ENCODE measurements around the gene CCDC197.
A peak's percentile ranks its signal among the peaks of the same experiment; 100 is the strongest.

The CCDC197 gene

GRCh38 chr14:94024549-94024948 lies 27.4 kb downstream of the CCDC197 start:
- DNase-seq, result no peak
- Histone ChIP-seq H3K27ac (ENCODE audit: insufficient read depth in 1 of 2, low read depth in 1 of 2, low read length in 2 of 2, poor library complexity in 1 of 2, severe bottlenecking in 2 of 2) (no peak overlapping the region), H3K9me3 (ENCODE audit: control extremely low read depth in 1 of 5, control insufficient read depth in 4 of 5, insufficient read depth in 2 of 5, low read depth in 1 of 5, low read length in 4 of 5) (no peaks in the 10 kb centered on the region), H3K4me1 (ENCODE audit: control extremely low read depth in 1 of 4, control insufficient read depth in 4 of 4, insufficient read depth in 4 of 4, low read length in 3 of 4) (peaks cover 0 to 18% (median 14%) of the 10 kb centered on the region in 4 experiments), H3K27me3 (replicated peaks in 2 of 5; ENCODE audit: control insufficient read depth in 4 of 5, insufficient read depth in 5 of 5, low read length in 4 of 5) (peaks cover 0 to 2% (median 0%) of the 10 kb centered on the region in 5 experiments), H3K4me3 (ENCODE audit: control insufficient read depth in 1 of 7, extremely low read depth in 1 of 7, insufficient read depth in 4 of 7, low read depth in 2 of 7, low read length in 6 of 7) (no peak overlapping the region), H3K36me3 (ENCODE audit: control insufficient read depth in 4 of 4, insufficient read depth in 4 of 4, low read length in 3 of 4) (no peaks in the 10 kb centered on the region)
- ChIA-PET CTCF (interaction anchor here (0.6 to 1.4 kb wide), 3 partner anchors 11 to 114 kb away, joined by 3 to 6 read pairs (median 3); no protein-coding TSS in a partner anchor), POLR2A (no interaction called here)
- no CpG with 5 or more reads among the region's 2 CpGs for WGBS (ENCODE audit: insufficient coverage)

GRCh38 chr14:94025720-94026119 lies 28.6 kb downstream of the CCDC197 start:
- Histone ChIP-seq H3K4me1 (ENCODE audit: control extremely low read depth in 1 of 4, control insufficient read depth in 4 of 4, insufficient read depth in 4 of 4, low read length in 3 of 4) (peaks cover 0 to 19% (median 14%) of the 10 kb centered on the region in 4 experiments), H3K27me3 (replicated peaks in 2 of 5; ENCODE audit: control insufficient read depth in 4 of 5, insufficient read depth in 5 of 5, low read length in 4 of 5) (no peaks in the 10 kb centered on the region), H3K36me3 (ENCODE audit: control insufficient read depth in 4 of 4, insufficient read depth in 4 of 4, low read length in 3 of 4) (no peaks in the 10 kb centered on the region), H3K9me3 (ENCODE audit: control extremely low read depth in 1 of 5, control insufficient read depth in 4 of 5, insufficient read depth in 2 of 5, low read depth in 1 of 5, low read length in 4 of 5) (no peaks in the 10 kb centered on the region), H3K4me3 (ENCODE audit: control insufficient read depth in 1 of 7, extremely low read depth in 1 of 7, insufficient read depth in 4 of 7, low read depth in 2 of 7, low read length in 6 of 7) (peak overlapping the region in 5 of 7 experiments; percentile 8 to 67 (median 57)), H3K27ac (ENCODE audit: insufficient read depth in 1 of 2, low read depth in 1 of 2, low read length in 2 of 2, poor library complexity in 1 of 2, severe bottlenecking in 2 of 2) (no peak overlapping the region)
- CTCF ChIA-PET, result interaction anchor here (1.1 to 1.4 kb wide), 2 partner anchors 10 to 21 kb away, joined by 3 to 11 read pairs; no protein-coding TSS in a partner anchor
- no peak for DNase-seq
- POLR2A ChIA-PET, result no interaction called here
- WGBS (ENCODE audit: insufficient coverage), result 68% methylated on average over 5 of the region's 6 CpGs

GRCh38 chr14:94026173-94026888 lies 29.2 kb downstream of the CCDC197 start, which contains the start of gene OTUB2:
Gene OTUB2, plus strand, starts transcription at chr14:94026340. Its CDS starts 198 bp downstream, at chr14:94026538.
- POLR2A ChIA-PET, result interaction anchor here (0.6 kb wide), 1 partner anchor 10 kb away, joined by 3 read pairs; no protein-coding TSS in a partner anchor
- DNase-seq, result peak; percentile 98 to 99 (median 99)
- Histone ChIP-seq H3K9me3 (ENCODE audit: control extremely low read depth in 1 of 5, control insufficient read depth in 4 of 5, insufficient read depth in 2 of 5, low read depth in 1 of 5, low read length in 4 of 5) (no peaks in the 10 kb centered on the region), H3K27me3 (replicated peaks in 2 of 5; ENCODE audit: control insufficient read depth in 4 of 5, insufficient read depth in 5 of 5, low read length in 4 of 5) (no peaks in the 10 kb centered on the region), H3K4me3 (ENCODE audit: control insufficient read depth in 1 of 7, extremely low read depth in 1 of 7, insufficient read depth in 4 of 7, low read depth in 2 of 7, low read length in 6 of 7) (peak within 1 kb of the TSS; percentile 8 to 69 (median 42)), H3K27ac (ENCODE audit: insufficient read depth in 1 of 2, low read depth in 1 of 2, low read length in 2 of 2, poor library complexity in 1 of 2, severe bottlenecking in 2 of 2) (no peak within 1 kb of the TSS), H3K36me3 (ENCODE audit: control insufficient read depth in 4 of 4, insufficient read depth in 4 of 4, low read length in 3 of 4) (no peaks in the 10 kb centered on the region), H3K4me1 (ENCODE audit: control extremely low read depth in 1 of 4, control insufficient read depth in 4 of 4, insufficient read depth in 4 of 4, low read length in 3 of 4) (peaks cover 0 to 19% (median 14%) of the 10 kb centered on the region in 4 experiments)
- CTCF ChIA-PET, result interaction anchor here (1.1 to 1.4 kb wide), 2 partner anchors 9 to 22 kb away, joined by 3 to 11 read pairs; no protein-coding TSS in a partner anchor
- WGBS (ENCODE audit: insufficient coverage), result under 1% methylated on average over 46 of the region's 74 CpGs

GRCh38 chr14:94026889-94027469 lies 29.9 kb downstream of the CCDC197 start:
- WGBS (ENCODE audit: insufficient coverage), result 49% methylated on average over 16 of the region's 17 CpGs
- Histone ChIP-seq H3K27ac (ENCODE audit: insufficient read depth in 1 of 2, low read depth in 1 of 2, low read length in 2 of 2, poor library complexity in 1 of 2, severe bottlenecking in 2 of 2) (no peak overlapping the region), H3K36me3 (ENCODE audit: control insufficient read depth in 4 of 4, insufficient read depth in 4 of 4, low read length in 3 of 4) (no peaks in the 10 kb centered on the region), H3K4me3 (ENCODE audit: control insufficient read depth in 1 of 7, extremely low read depth in 1 of 7, insufficient read depth in 4 of 7, low read depth in 2 of 7, low read length in 6 of 7) (peak overlapping the region in 5 of 7 experiments; percentile 40 to 69 (median 57)), H3K27me3 (replicated peaks in 2 of 5; ENCODE audit: control insufficient read depth in 4 of 5, insufficient read depth in 5 of 5, low read length in 4 of 5) (no peaks in the 10 kb centered on the region), H3K4me1 (ENCODE audit: control extremely low read depth in 1 of 4, control insufficient read depth in 4 of 4, insufficient read depth in 4 of 4, low read length in 3 of 4) (peaks cover 0 to 19% (median 14%) of the 10 kb centered on the region in 4 experiments), H3K9me3 (ENCODE audit: control extremely low read depth in 1 of 5, control insufficient read depth in 4 of 5, insufficient read depth in 2 of 5, low read depth in 1 of 5, low read length in 4 of 5) (no peaks in the 10 kb centered on the region)
- CTCF ChIA-PET, result interaction anchor here (1.5 kb wide), 1 partner anchor 16 kb away, joined by 3 read pairs; no protein-coding TSS in a partner anchor
- POLR2A ChIA-PET, result interaction anchor here (0.6 kb wide), 1 partner anchor 10 kb away, joined by 3 read pairs; no protein-coding TSS in a partner anchor
- no peak for DNase-seq

- 90% methylated on average over 11 of the region's 14 CpGs for WGBS (ENCODE audit: insufficient coverage)
- DNase-seq, result no peak
- H3K9me3 ChIP-seq (ENCODE audit: control extremely low read depth in 1 of 5, control insufficient read depth in 4 of 5, insufficient read depth in 2 of 5, low read depth in 1 of 5, low read length in 4 of 5), result no peaks in the 10 kb centered on the region
- H3K4me3 ChIP-seq (ENCODE audit: control insufficient read depth in 1 of 7, extremely low read depth in 1 of 7, insufficient read depth in 4 of 7, low read depth in 2 of 7, low read length in 6 of 7), result no peak overlapping the region
- no peaks in the 10 kb centered on the region for H3K36me3 ChIP-seq (ENCODE audit: control insufficient read depth in 4 of 4, insufficient read depth in 4 of 4, low read length in 3 of 4)
- POLR2A ChIA-PET, result no interaction called here
- H3K27ac ChIP-seq (ENCODE audit: insufficient read depth in 1 of 2, low read depth in 1 of 2, low read length in 2 of 2, poor library complexity in 1 of 2, severe bottlenecking in 2 of 2), result no peak overlapping the region
- H3K27me3 ChIP-seq (replicated peaks in 2 of 5; ENCODE audit: control insufficient read depth in 4 of 5, insufficient read depth in 5 of 5, low read length in 4 of 5), result no peaks in the 10 kb centered on the region
- H3K4me1 ChIP-seq (ENCODE audit: control extremely low read depth in 1 of 4, control insufficient read depth in 4 of 4, insufficient read depth in 4 of 4, low read length in 3 of 4), result peaks cover 0 to 19% (median 14%) of the 10 kb centered on the region in 4 experiments
- CTCF ChIA-PET, result interaction anchor here (1.3 to 2.9 kb wide), 4 partner anchors 9 to 110 kb away, joined by 3 to 11 read pairs (median 4); no protein-coding TSS in a partner anchor
Measured at GRCh38 chr14:94027566-94028449, 30.7 kb downstream of the CCDC197 start.

- POLR2A ChIA-PET, result no interaction called here
- Histone ChIP-seq H3K9me3 (ENCODE audit: control extremely low read depth in 1 of 5, control insufficient read depth in 4 of 5, insufficient read depth in 2 of 5, low read depth in 1 of 5, low read length in 4 of 5) (no peaks in the 10 kb centered on the region), H3K4me3 (ENCODE audit: control insufficient read depth in 1 of 7, extremely low read depth in 1 of 7, insufficient read depth in 4 of 7, low read depth in 2 of 7, low read length in 6 of 7) (no peak overlapping the region), H3K4me1 (ENCODE audit: control extremely low read depth in 1 of 4, control insufficient read depth in 4 of 4, insufficient read depth in 4 of 4, low read length in 3 of 4) (peaks cover 0 to 19% (median 14%) of the 10 kb centered on the region in 4 experiments), H3K27ac (ENCODE audit: insufficient read depth in 1 of 2, low read depth in 1 of 2, low read length in 2 of 2, poor library complexity in 1 of 2, severe bottlenecking in 2 of 2) (no peak overlapping the region), H3K27me3 (replicated peaks in 2 of 5; ENCODE audit: control insufficient read depth in 4 of 5, insufficient read depth in 5 of 5, low read length in 4 of 5) (no peaks in the 10 kb centered on the region), H3K36me3 (ENCODE audit: control insufficient read depth in 4 of 4, insufficient read depth in 4 of 4, low read length in 3 of 4) (no peaks in the 10 kb centered on the region)
- CTCF ChIA-PET, result interaction anchor here (0.5 to 2.9 kb wide), 6 partner anchors 8 to 109 kb away, joined by 3 to 11 read pairs (median 4); no protein-coding TSS in a partner anchor
- WGBS (ENCODE audit: insufficient coverage), result 52% methylated on average over 4 of the region's 4 CpGs
- DNase-seq, result peak; percentile 42 to 78 (median 54)
Measured at GRCh38 chr14:94028450-94028826, 31.3 kb downstream of the CCDC197 start.

Data from common myeloid progenitor, CD34-positive (primary cell).